ENCODE results near the gene COL16A1. TPM values are rescaled to one million over a fixed set of nuclear protein-coding genes. Genes with fewer than 3 reads are reported as not detected.
A peak's percentile ranks its signal among the peaks of the same experiment; 100 is the strongest.

The COL16A1 gene
- total RNA-seq, 3 donors from 2014 or later: 11.2 to 62.9 (median 19.3) TPM

GRCh38 chr1:31666263-31666963 lies 37.4 kb downstream of the COL16A1 start:
- intact Hi-C loops (cut with DNase I, micrococcal nuclease): loop anchor here in 1 of 2 donors (5.0 kb wide), 1 partner anchor 121 kb away; no protein-coding TSS in a partner anchor

GRCh38 chr1:31665234-31665878 lies 38.5 kb downstream of the COL16A1 start:
- no peak for ATAC-seq
- TF ChIP-seq CTCF (IDR thresholded peaks at IDR 0.05): no peak
- no peaks in the 10 kb centered on the region for H3K9me3 ChIP-seq
- no peak overlapping the region for H3K4me3 ChIP-seq
- H3K4me1 ChIP-seq (ENCODE audit: low read depth): peaks cover 32% of the 10 kb centered on the region
- intact Hi-C loops (cut with DNase I, micrococcal nuclease): loop anchor here in 1 of 2 donors (5.0 kb wide), 1 partner anchor 122 kb away; no protein-coding TSS in a partner anchor
- DNase-seq: peak in 1 of 3 donors; percentile 34
- H3K36me3 ChIP-seq (ENCODE audit: low read depth): no peaks in the 10 kb centered on the region

More at GRCh38 chr1:31666263-31666963, 37.4 kb downstream of the COL16A1 start:
- Histone ChIP-seq H3K4me3 (no peak overlapping the region), H3K9me3 (no peaks in the 10 kb centered on the region), H3K36me3 (ENCODE audit: low read depth) (no peaks in the 10 kb centered on the region), H3K4me1 (ENCODE audit: low read depth) (peaks cover 37% of the 10 kb centered on the region)
- ATAC-seq (peak; percentile 78), DNase-seq (peak; percentile 73 to 88 (median 76))
- no peak for TF ChIP-seq CTCF (IDR thresholded peaks at IDR 0.05)

- intact Hi-C loops (cut with DNase I, micrococcal nuclease): loop anchor here in 1 of 2 donors (5.0 kb wide), 1 partner anchor 123 kb away; no protein-coding TSS in a partner anchor
- Histone ChIP-seq H3K9me3 (no peaks in the 10 kb centered on the region), H3K4me3 (no peak overlapping the region)
Measured at GRCh38 chr1:31664528-31664927, 39.3 kb downstream of the COL16A1 start.

GRCh38 chr1:31663622-31664452 lies 40.0 kb downstream of the COL16A1 start:
- H3K4me1 ChIP-seq (ENCODE audit: low read depth): peaks cover 18% of the 10 kb centered on the region
- DNase-seq (peak in 2 of 3 donors; percentile 76 to 78), ATAC-seq (peak; percentile 42)
- TF ChIP-seq CTCF (IDR thresholded peaks at IDR 0.05): peak; percentile 84
- intact Hi-C loops (cut with DNase I, micrococcal nuclease): loop anchor here in 1 of 2 donors (5.0 kb wide), 1 partner anchor 123 kb away; no protein-coding TSS in a partner anchor
- H3K36me3 ChIP-seq (ENCODE audit: low read depth): no peaks in the 10 kb centered on the region
- H3K9me3 ChIP-seq: no peaks in the 10 kb centered on the region
- H3K4me3 ChIP-seq: no peak overlapping the region

More at GRCh38 chr1:31664528-31664927, 39.3 kb downstream of the COL16A1 start:
- no peaks in the 10 kb centered on the region for H3K36me3 ChIP-seq (ENCODE audit: low read depth)
- no peak for ATAC-seq
- no peak for DNase-seq
- TF ChIP-seq CTCF (IDR thresholded peaks at IDR 0.05): no peak
- H3K4me1 ChIP-seq (ENCODE audit: low read depth): peaks cover 24% of the 10 kb centered on the region

- no peak for ATAC-seq
- Histone ChIP-seq H3K9me3 (no peaks in the 10 kb centered on the region), H3K36me3 (ENCODE audit: low read depth) (no peaks in the 10 kb centered on the region), H3K4me1 (ENCODE audit: low read depth) (peaks cover 18% of the 10 kb centered on the region), H3K4me3 (no peak overlapping the region)
- no peak for DNase-seq
- intact Hi-C loops (cut with DNase I, micrococcal nuclease): loop anchor here in 1 of 2 donors (5.0 kb wide), 1 partner anchor 125 kb away; no protein-coding TSS in a partner anchor
- TF ChIP-seq CTCF (IDR thresholded peaks at IDR 0.05): no peak
Measured at GRCh38 chr1:31662463-31662862, 41.4 kb downstream of the COL16A1 start.
